H7 (cell line): ENCODE data around the gene SPAG5. TPM values are rescaled to one million over a fixed set of nuclear protein-coding genes. Genes with fewer than 3 reads are reported as not detected.

ENCODE experiments used
- DNase-seq: peaks from one replicate; pipeline ENCODE4 v3.0.0; 2012
- H3K27me3 ChIP-seq: 2 replicates; pipeline ENCODE4 v1.6.0; 2011; ENCODE audit warnings: mild to moderate bottlenecking, low read length; ENCODE audit not compliant: control insufficient read depth, insufficient read depth
- H3K36me3 ChIP-seq: replicated peaks from 2 replicates; pipeline ENCODE4 v1.5.1; 2011; ENCODE audit warnings: low read length; ENCODE audit not compliant: control insufficient read depth, insufficient read depth
- H3K4me3 ChIP-seq: 2 replicates; pipeline ENCODE4 v1.5.1; 2011; ENCODE audit warnings: low read depth, mild to moderate bottlenecking, control low read depth, low read length, moderate library complexity; ENCODE audit not compliant: insufficient read depth
- total RNA-seq: library from RNA; depleted of rRNA; stranded (reverse); fragments of >200 nt; shearing (Covaris generic); gene quantifications from 2 replicates; pipeline ENCODE4 v1.2.3, GENCODE V29; 2014

Gene SPAG5
- total RNA-seq, 1 experiment from 2014 or later: 153 TPM

GRCh38 chr17:28549236-28550132 is 49.3 kb downstream of the SPAG5 start:
- no peak for DNase-seq
- Histone ChIP-seq H3K27me3 (peaks cover 2% of the 10 kb centered on the region), H3K36me3 (peaks cover 9% of the 10 kb centered on the region), H3K4me3 (no peak overlapping the region)

GRCh38 chr17:28548417-28549130 is 50.3 kb downstream of the SPAG5 start:
- Histone ChIP-seq H3K27me3 (peaks cover 2% of the 10 kb centered on the region), H3K4me3 (no peak overlapping the region), H3K36me3 (peaks cover 4% of the 10 kb centered on the region)
- no peak for DNase-seq

GRCh38 chr17:28547623-28548416 is 51.0 kb downstream of the SPAG5 start:
- Histone ChIP-seq H3K4me3 (no peak overlapping the region), H3K36me3 (peaks cover 4% of the 10 kb centered on the region), H3K27me3 (peaks cover 2% of the 10 kb centered on the region)
- peak; percentile 95 for DNase-seq

DNA sequence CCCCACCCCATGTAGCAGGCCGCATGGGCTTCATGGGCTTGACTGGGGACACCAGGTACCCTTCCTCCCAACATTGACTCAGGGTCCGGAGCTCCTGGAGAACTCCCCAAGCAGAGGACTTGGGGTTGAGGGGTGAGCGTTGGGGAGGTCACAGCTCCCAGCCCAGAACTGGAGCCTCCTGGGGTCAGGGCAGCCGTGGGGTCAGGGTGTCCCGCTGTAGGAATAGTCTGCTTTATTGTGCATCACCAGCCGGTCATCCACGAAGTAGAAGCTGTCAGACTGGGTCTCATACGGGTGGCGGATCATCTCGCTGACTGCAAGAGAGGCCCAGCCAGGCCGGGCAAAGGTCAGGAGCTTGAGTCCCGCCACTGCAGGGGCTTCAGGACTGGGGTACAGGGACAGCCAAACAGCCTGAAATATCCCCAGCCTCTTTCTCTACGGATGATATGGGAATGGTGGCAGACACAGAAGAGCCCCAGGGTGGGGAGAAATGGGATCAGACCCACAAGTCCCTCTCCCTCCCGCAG is 51.7 kb downstream of the SPAG5 start:
- H3K36me3 ChIP-seq: peaks cover 4% of the 10 kb centered on the region
- no peak for DNase-seq
- no peak overlapping the region for H3K4me3 ChIP-seq
- peaks cover 2% of the 10 kb centered on the region for H3K27me3 ChIP-seq

DNA sequence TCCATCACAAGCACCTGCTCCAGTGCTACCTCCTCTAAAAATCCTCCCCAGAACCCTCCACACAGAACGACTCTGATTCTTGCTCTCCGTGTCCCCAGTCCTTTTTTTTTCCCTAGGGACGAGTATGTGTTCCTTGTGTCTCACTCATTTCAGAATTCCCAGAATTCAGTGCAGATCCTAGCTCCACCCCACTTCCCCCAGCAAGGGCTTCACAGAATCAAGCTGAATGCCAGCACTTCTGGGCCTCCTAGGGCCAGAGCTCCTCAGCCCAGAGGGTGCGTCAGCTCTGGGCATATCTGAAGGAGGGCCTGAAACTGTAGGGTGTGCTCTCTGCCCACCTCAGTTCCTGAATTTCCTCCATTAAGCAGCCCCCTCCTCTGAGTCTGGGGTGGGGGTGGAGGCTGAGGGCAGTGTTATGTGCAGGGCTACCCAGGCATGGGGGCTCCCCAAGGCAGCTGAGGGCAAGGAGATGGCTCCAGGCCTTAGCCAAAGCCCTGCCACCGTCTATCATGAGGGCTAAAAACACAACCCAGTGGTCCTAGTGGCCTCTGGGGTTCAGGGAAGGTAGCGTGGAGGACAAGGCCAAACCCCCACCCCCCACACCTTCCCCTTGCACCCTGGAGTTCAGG is 52.9 kb downstream of the SPAG5 start:
- Histone ChIP-seq H3K27me3 (no peaks in the 10 kb centered on the region), H3K4me3 (no peak overlapping the region), H3K36me3 (peaks cover 4% of the 10 kb centered on the region)
- DNase-seq: peak; percentile 32

DNA sequence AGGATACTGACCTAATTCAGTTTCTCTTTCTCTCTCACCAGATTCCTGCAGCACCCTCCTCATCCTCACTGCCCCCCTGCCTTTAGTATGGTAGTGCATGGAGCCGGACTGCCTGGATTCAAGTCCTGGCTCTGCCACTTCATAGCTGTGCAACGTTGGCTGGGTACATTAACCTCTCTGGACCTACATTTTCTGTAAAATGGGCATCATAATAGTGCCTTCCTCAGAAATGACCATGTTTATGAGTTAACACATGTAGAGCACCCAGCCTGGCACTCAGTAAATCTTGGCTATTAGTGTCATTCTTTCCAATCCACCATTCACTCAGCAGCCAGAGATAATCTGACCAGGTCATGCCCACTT is 53.7 kb downstream of the SPAG5 start:
- no peak for DNase-seq
- Histone ChIP-seq H3K4me3 (no peak overlapping the region), H3K36me3 (peaks cover 4% of the 10 kb centered on the region), H3K27me3 (no peaks in the 10 kb centered on the region)

DNA sequence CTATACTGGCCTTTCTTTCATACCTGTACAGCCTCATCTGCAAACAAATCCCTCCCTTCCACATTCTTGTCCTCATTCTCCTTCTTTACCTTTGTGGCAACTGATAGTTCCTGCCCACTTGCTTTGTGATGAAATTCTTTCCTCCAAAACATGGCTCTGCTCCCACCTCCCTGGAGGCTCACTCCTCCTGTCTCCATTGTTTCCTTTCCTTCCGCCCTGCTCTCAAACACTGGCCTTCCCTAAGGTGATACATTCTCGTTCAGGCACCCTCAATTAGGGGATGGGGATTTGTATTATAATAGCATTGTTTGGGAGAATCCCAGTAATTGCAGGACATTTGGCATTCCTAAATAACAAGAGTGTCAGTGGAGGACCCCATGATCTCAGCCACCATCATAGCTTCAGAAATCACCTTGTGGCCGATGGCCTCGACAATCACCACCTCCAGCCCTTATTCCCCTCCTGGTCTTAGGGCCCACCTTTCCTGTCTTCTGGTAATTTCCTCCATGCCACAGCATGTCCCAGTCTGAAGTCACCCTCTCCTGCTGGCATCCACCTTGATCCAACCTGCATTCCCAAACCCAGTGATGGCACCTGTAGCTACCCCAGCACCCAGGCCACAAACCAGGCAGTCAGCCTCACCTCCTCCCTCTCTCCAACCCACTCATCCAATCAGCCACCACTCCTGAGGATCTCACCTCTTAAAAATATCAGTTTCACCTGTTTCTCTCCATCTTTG is 54.3 kb downstream of the SPAG5 start:
- H3K36me3 ChIP-seq: peaks cover 4% of the 10 kb centered on the region
- H3K27me3 ChIP-seq: no peaks in the 10 kb centered on the region
- H3K4me3 ChIP-seq: no peak overlapping the region
- DNase-seq: peak; percentile 43

GRCh38 chr17:28541439-28541838 is 57.4 kb downstream of the SPAG5 start:
- Histone ChIP-seq H3K4me3 (no peak overlapping the region), H3K36me3 (0 out of 2 replicates have a peak, but pooled peaks cover under 1% of the 10 kb centered on the region), H3K27me3 (no peaks in the 10 kb centered on the region)
- no peak for DNase-seq

- no peaks in the 10 kb centered on the region for H3K27me3 ChIP-seq
- peak; percentile 32 for DNase-seq
- no peaks in the 10 kb centered on the region for H3K36me3 ChIP-seq
- H3K4me3 ChIP-seq: no peak overlapping the region
Observed at GRCh38 chr17:28540231-28540630, 58.6 kb downstream of the SPAG5 start.

- Histone ChIP-seq H3K4me3 (no peak overlapping the region), H3K36me3 (no peaks in the 10 kb centered on the region), H3K27me3 (no peaks in the 10 kb centered on the region)
- DNase-seq: no peak
Observed at GRCh38 chr17:28538296-28538895, 60.4 kb downstream of the SPAG5 start.

GRCh38 chr17:28537219-28537610 is 61.6 kb downstream of the SPAG5 start:
- no peaks in the 10 kb centered on the region for H3K36me3 ChIP-seq
- H3K27me3 ChIP-seq: no peaks in the 10 kb centered on the region
- DNase-seq: peak; percentile 50
- H3K4me3 ChIP-seq: no peak overlapping the region

DNA sequence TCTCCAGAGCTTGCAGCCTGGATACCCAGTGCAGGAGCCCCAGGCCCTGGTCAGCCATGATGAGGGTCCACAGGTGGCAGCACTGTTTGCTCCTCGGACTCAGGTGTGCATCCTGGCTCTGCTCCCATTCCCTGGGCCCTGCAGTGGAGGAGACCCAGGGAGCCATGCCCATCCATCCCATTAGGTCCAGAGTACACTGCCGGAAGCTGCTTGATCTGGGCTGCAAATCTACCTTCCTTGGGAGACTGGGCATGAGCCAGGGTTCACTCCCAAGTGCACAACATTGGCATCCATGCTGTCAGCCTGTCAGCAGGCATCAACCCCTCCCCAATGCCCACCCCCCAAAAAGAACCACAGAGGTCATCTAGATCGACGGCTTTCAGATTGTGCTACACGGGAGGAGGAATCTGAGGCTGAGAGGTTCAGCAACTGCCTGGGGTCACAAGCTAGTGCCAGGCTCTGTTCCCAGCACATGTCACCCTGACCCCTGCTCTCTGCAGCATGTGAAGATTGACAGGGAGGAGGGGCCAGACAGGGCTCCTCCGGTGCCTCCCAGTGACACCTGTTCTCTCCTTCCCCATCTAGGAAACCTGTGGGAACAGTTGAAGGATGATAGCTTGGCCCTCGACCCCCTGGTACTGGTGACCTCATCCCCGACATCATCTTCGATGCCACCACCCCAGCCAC is 62.1 kb downstream of the SPAG5 start:
- peak; percentile 38 for DNase-seq
- H3K4me3 ChIP-seq: no peak overlapping the region
- H3K27me3 ChIP-seq: no peaks in the 10 kb centered on the region
- no peaks in the 10 kb centered on the region for H3K36me3 ChIP-seq
